GM21723 (cell line): ENCODE data around the gene GPR183.
A peak's percentile ranks its signal among the peaks of the same experiment; 100 is the strongest.

ENCODE experiments used
- ATAC-seq: cut with Tn5 transposase; IDR thresholded peaks from one replicate; pipeline ENCODE4 v1.9.1; 2021; ENCODE audit warnings: mild to moderate bottlenecking, moderate library complexity; ENCODE audit not compliant: unreplicated experiment

The GPR183 gene

GRCh38 chr13:99272481-99272880 is 34.7 kb downstream of the GPR183 start:
- ATAC-seq, result no peak

- no peak for ATAC-seq
Observed at GRCh38 chr13:99271249-99271648, 36.0 kb downstream of the GPR183 start.

GRCh38 chr13:99270518-99270917 is 36.7 kb downstream of the GPR183 start:
- ATAC-seq, result no peak

GRCh38 chr13:99269627-99270241 is 37.5 kb downstream of the GPR183 start:
- peak; percentile 70 for ATAC-seq

- ATAC-seq, result no peak
Observed at GRCh38 chr13:99268822-99269221, 38.4 kb downstream of the GPR183 start.

GRCh38 chr13:99267927-99268326 is 39.3 kb downstream of the GPR183 start:
- no peak for ATAC-seq

- ATAC-seq, result no peak
Observed at GRCh38 chr13:99266827-99267226, 40.4 kb downstream of the GPR183 start.

- peak; percentile 36 for ATAC-seq
Observed at GRCh38 chr13:99265821-99266426, 41.3 kb downstream of the GPR183 start.

GRCh38 chr13:99265162-99265800 is 41.9 kb downstream of the GPR183 start:
- no peak for ATAC-seq

GRCh38 chr13:99264051-99264450 is 43.1 kb downstream of the GPR183 start:
- ATAC-seq, result no peak

GRCh38 chr13:99263126-99263785 is 43.9 kb downstream of the GPR183 start:
- no peak for ATAC-seq

GRCh38 chr13:99261059-99261458 is 46.1 kb downstream of the GPR183 start:
- ATAC-seq, result no peak

- no peak for ATAC-seq
Observed at GRCh38 chr13:99260216-99260615, 47.0 kb downstream of the GPR183 start.

GRCh38 chr13:99258946-99259345 is 48.3 kb downstream of the GPR183 start:
- ATAC-seq, result peak; percentile 65

- peak; percentile 94 for ATAC-seq
Observed at GRCh38 chr13:99258210-99258860, 48.9 kb downstream of the GPR183 start, which contains the start of gene GPR18. TSS of gene GPR18 (minus strand) at chr13:99258379. CDS start at chr13:99255872, 2,507 bp downstream.

GRCh38 chr13:99257291-99257690 is 49.9 kb downstream of the GPR183 start:
- ATAC-seq, result no peak

GRCh38 chr13:99256709-99257108 is 50.5 kb downstream of the GPR183 start:
- ATAC-seq, result no peak

- no peak for ATAC-seq
Observed at GRCh38 chr13:99256283-99256682, 50.9 kb downstream of the GPR183 start.

- no peak for ATAC-seq
Observed at GRCh38 chr13:99255271-99255670, 51.9 kb downstream of the GPR183 start.

- ATAC-seq, result no peak
Observed at GRCh38 chr13:99254830-99255229, 52.4 kb downstream of the GPR183 start.

GRCh38 chr13:99251921-99252320 is 55.3 kb downstream of the GPR183 start:
- no peak for ATAC-seq
